ENCODE measurements around the gene EXOSC7.

- TF ChIP-seq CBX5 (IDR thresholded peaks at IDR 0.05; ENCODE audit: borderline replicate concordance, low read depth) = no peak
- TF ChIP-seq, protein P1, sequence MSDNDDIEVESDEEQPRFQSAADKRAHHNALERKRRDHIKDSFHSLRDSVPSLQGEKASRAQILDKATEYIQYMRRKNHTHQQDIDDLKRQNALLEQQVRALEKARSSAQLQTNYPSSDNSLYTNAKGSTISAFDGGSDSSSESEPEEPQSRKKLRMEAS (CRISPR knock-in tag; IDR thresholded peaks at IDR 0.05) = no peak
These were observed 51.4 kb downstream of the EXOSC7 start for GRCh38 chr3:45027441-45027840.

Measured in K562 (cell line).